Natural killer cell (primary cell): ENCODE data around the gene ERBB2. TPM values are rescaled to one million over a fixed set of nuclear protein-coding genes. Genes with fewer than 3 reads are reported as not detected.
A peak's percentile ranks its signal among the peaks of the same experiment; 100 is the strongest.
"Not testable (repeated sequence)": the region's sequence is repeated elsewhere in the genome, so short reads cannot be mapped to it uniquely, and the experiment has no call there.

Experiments
- ATAC-seq, 3 donors: fragments of 150-1000 bp in 2 of 3; fragments of 200-7000 bp in 1 of 3; cut with Tn5 transposase; 1 replicate in 1 of 3; 2 replicates in 2 of 3; pipeline ENCODE4 v1.10.0; 2021; ENCODE audit warnings: mild to moderate bottlenecking in 2 of 3, moderate library complexity in 2 of 3
- DNase-seq, 2 donors: peaks; one replicate each; pipeline versions ENCODE4 v3.0.0 to v3.0.0-alpha.2; 2013 to 2021; ENCODE audit warnings: mixed read lengths in 1 of 2
- H3K27ac ChIP-seq: one replicate; pipeline ENCODE4 v1.5.1; 2013; ENCODE audit warnings: mild to moderate bottlenecking, low read length
- H3K27me3 ChIP-seq: one replicate; pipeline ENCODE4 v1.6.1; 2013; ENCODE audit warnings: low read length; ENCODE audit not compliant: control insufficient read depth, insufficient read depth
- H3K36me3 ChIP-seq: one replicate; pipeline ENCODE4 v1.6.1; 2013; ENCODE audit warnings: low read length; ENCODE audit not compliant: control insufficient read depth, insufficient read depth
- H3K4me1 ChIP-seq: one replicate; pipeline ENCODE4 v1.6.1; 2013; ENCODE audit warnings: low read length; ENCODE audit not compliant: control insufficient read depth, insufficient read depth
- H3K4me3 ChIP-seq: one replicate; pipeline ENCODE4 v1.5.1; 2013; ENCODE audit warnings: low read length
- H3K9me3 ChIP-seq: one replicate; pipeline ENCODE4 v1.6.1; 2013; ENCODE audit warnings: low read length; ENCODE audit not compliant: control insufficient read depth, insufficient read depth
- H3K27ac Mint-ChIP-seq, 2 donors: one replicate each; pipeline ENCODE4 v1.8.0; 2022; ENCODE audit warnings: mild to moderate bottlenecking in 2 of 2, mixed read lengths in 2 of 2, moderate library complexity in 1 of 2
- H3K27me3 Mint-ChIP-seq, 2 donors: one replicate each; pipeline ENCODE4 v1.8.0; 2022; ENCODE audit warnings: low read depth in 2 of 2, mixed read lengths in 2 of 2
- H3K36me3 Mint-ChIP-seq: one replicate; pipeline ENCODE4 v1.8.0; 2022; ENCODE audit warnings: mixed read lengths
- H3K4me1 Mint-ChIP-seq, 2 donors: one replicate each; pipeline ENCODE4 v1.8.0; 2022; ENCODE audit warnings: mixed read lengths in 2 of 2
- H3K4me3 Mint-ChIP-seq: one replicate; pipeline ENCODE4 v1.8.0; 2022; ENCODE audit warnings: mild to moderate bottlenecking, moderate library complexity, mixed read lengths
- H3K9me3 Mint-ChIP-seq, 2 donors: one replicate each; pipeline ENCODE4 v1.8.0; 2022; ENCODE audit warnings: mixed read lengths in 2 of 2
- WGBS: methylation state at CpG from one replicate; pipeline ENCODE4 v1.1.7; 2013; ENCODE audit warnings: missing lambda C conversion rate; ENCODE audit not compliant: insufficient coverage; 5-methylcytosine and 5-hydroxymethylcytosine counted together
- intact Hi-C: fragments of 100-400 bp; cut with micrococcal nuclease; formaldehyde crosslinking; loops from one replicate; pipeline ENCODE4 v1.14.2; 2022
- total RNA-seq, 4 donors: library from RNA; stranded (reverse); fragments of 120-200 nt in 1 of 4; gene quantifications; one replicate each; pipeline versions ENCODE4 v1.2.3 to v1.2.4, GENCODE V29; 2013 to 2022
- TF ChIP-seq, protein P1 (sequence below): fragments of 200-600 bp; IDR thresholded peaks from one replicate; pipeline ENCODE4 v1.8.0; 2022; ENCODE audit warnings: antibody characterized with exemption

ERBB2 gene
- total RNA-seq, 3 donors from 2014 or later (not counting 1 experiment from before 2014, with no cell fraction given) = 77.6 to 115 (median 82.1) TPM

GRCh38 chr17:39722965-39723848 is 23.3 kb downstream of the ERBB2 start:
- intact Hi-C loops = no loop called here
- H3K27ac Mint-ChIP-seq = peak overlapping the region in 1 of 2 donors; percentile 38
- Histone ChIP-seq H3K36me3 (peaks cover 27% of the 10 kb centered on the region), H3K27me3 (no peaks in the 10 kb centered on the region), H3K4me1 (no peaks in the 10 kb centered on the region), H3K4me3 (no peak overlapping the region), H3K27ac (no peak overlapping the region), H3K9me3 (no peaks in the 10 kb centered on the region)
- TF ChIP-seq, protein P1, sequence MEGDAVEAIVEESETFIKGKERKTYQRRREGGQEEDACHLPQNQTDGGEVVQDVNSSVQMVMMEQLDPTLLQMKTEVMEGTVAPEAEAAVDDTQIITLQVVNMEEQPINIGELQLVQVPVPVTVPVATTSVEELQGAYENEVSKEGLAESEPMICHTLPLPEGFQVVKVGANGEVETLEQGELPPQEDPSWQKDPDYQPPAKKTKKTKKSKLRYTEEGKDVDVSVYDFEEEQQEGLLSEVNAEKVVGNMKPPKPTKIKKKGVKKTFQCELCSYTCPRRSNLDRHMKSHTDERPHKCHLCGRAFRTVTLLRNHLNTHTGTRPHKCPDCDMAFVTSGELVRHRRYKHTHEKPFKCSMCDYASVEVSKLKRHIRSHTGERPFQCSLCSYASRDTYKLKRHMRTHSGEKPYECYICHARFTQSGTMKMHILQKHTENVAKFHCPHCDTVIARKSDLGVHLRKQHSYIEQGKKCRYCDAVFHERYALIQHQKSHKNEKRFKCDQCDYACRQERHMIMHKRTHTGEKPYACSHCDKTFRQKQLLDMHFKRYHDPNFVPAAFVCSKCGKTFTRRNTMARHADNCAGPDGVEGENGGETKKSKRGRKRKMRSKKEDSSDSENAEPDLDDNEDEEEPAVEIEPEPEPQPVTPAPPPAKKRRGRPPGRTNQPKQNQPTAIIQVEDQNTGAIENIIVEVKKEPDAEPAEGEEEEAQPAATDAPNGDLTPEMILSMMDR = no peak
- H3K27me3 Mint-ChIP-seq = no peaks in the 10 kb centered on the region
- H3K9me3 Mint-ChIP-seq = no peaks in the 10 kb centered on the region
- no peak for DNase-seq
- H3K4me3 Mint-ChIP-seq = no peak overlapping the region
- H3K4me1 Mint-ChIP-seq = peaks cover 5 to 27% of the 10 kb centered on the region in 2 donors
- 93% methylated on average over 30 of the region's 34 CpGs for WGBS
- no peaks in the 10 kb centered on the region for H3K36me3 Mint-ChIP-seq
- ATAC-seq = peak in 1 of 3 donors; percentile 21

GRCh38 chr17:39724731-39725130 is 24.9 kb downstream of the ERBB2 start:
- no peaks in the 10 kb centered on the region for H3K27me3 ChIP-seq
- TF ChIP-seq, protein P1 = no peak
- H3K4me3 ChIP-seq = no peak overlapping the region
- peaks cover 36% of the 10 kb centered on the region for H3K36me3 ChIP-seq
- Mint-ChIP-seq H3K27ac (no peak overlapping the region), H3K9me3 (no peaks in the 10 kb centered on the region), H3K4me1 (peaks cover 15 to 37% of the 10 kb centered on the region in 2 donors), H3K27me3 (no peaks in the 10 kb centered on the region), H3K36me3 (no peaks in the 10 kb centered on the region), H3K4me3 (no peak overlapping the region)
- DNase-seq (no peak), ATAC-seq (no peak)
- no peaks in the 10 kb centered on the region for H3K9me3 ChIP-seq
- H3K4me1 ChIP-seq = peaks cover 12% of the 10 kb centered on the region
- 97% methylated on average over 13 of the region's 13 CpGs for WGBS
- no peak overlapping the region for H3K27ac ChIP-seq
- intact Hi-C loops = no loop called here

- H3K4me1 Mint-ChIP-seq = peaks cover 18 to 41% of the 10 kb centered on the region in 2 donors
- H3K27ac ChIP-seq, DNase-seq, H3K4me3 ChIP-seq, H3K36me3 Mint-ChIP-seq, H3K9me3 Mint-ChIP-seq, H3K27me3 Mint-ChIP-seq, H3K27me3 ChIP-seq, intact Hi-C loops, H3K9me3 ChIP-seq, ATAC-seq: not testable (repeated sequence)
- H3K36me3 ChIP-seq = peaks cover 34% of the 10 kb centered on the region
- 100% methylated on average over 1 of the region's 1 CpG for WGBS
- peak overlapping the region; percentile 71 to 96 for H3K27ac Mint-ChIP-seq
- peaks cover 18% of the 10 kb centered on the region for H3K4me1 ChIP-seq
- peak overlapping the region; percentile 50 for H3K4me3 Mint-ChIP-seq
Measured at GRCh38 chr17:39725923-39726322, 26.1 kb downstream of the ERBB2 start.

DNA sequence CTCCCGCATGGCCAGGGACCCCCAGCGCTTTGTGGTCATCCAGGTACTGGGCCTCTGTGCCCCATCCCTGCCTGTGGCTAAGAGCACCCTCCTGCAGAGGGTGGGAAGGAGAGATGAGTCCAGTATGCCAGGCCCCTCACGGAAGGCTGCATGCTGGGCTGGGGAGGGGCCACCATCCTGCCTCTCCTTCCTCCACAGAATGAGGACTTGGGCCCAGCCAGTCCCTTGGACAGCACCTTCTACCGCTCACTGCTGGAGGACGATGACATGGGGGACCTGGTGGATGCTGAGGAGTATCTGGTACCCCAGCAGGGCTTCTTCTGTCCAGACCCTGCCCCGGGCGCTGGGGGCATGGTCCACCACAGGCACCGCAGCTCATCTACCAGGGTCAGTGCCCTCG is 26.8 kb downstream of the ERBB2 start:
- H3K27ac Mint-ChIP-seq = peak overlapping the region; percentile 71 to 96
- DNase-seq = no peak
- no peaks in the 10 kb centered on the region for H3K9me3 Mint-ChIP-seq
- peaks cover 18 to 41% of the 10 kb centered on the region in 2 donors for H3K4me1 Mint-ChIP-seq
- Histone ChIP-seq H3K9me3 (no peaks in the 10 kb centered on the region), H3K4me1 (peaks cover 20% of the 10 kb centered on the region), H3K36me3 (peaks cover 34% of the 10 kb centered on the region), H3K27me3 (no peaks in the 10 kb centered on the region), H3K4me3 (no peak overlapping the region), H3K27ac (no peak overlapping the region)
- no peak overlapping the region for H3K4me3 Mint-ChIP-seq
- no peak for ATAC-seq
- TF ChIP-seq, protein P1 = no peak
- no peaks in the 10 kb centered on the region for H3K27me3 Mint-ChIP-seq
- intact Hi-C loops = no loop called here
- no peaks in the 10 kb centered on the region for H3K36me3 Mint-ChIP-seq
- WGBS = 98% methylated on average over 9 of the region's 9 CpGs
